HG02588 (cell line): ENCODE measurements around the gene RPAP3.

Experiments used
- ATAC-seq: cut with Tn5 transposase; IDR thresholded peaks from one replicate; pipeline ENCODE4 v1.9.1; 2021; ENCODE audit warnings: mild to moderate bottlenecking, moderate library complexity; ENCODE audit not compliant: unreplicated experiment

The RPAP3 gene

GRCh38 chr12:47611906-47612305 lies 93.9 kb downstream of the RPAP3 start:
- ATAC-seq = no peak
